M059J (cell line): ENCODE results near the gene TMEM59. TPM values are rescaled to one million over a fixed set of nuclear protein-coding genes. Genes with fewer than 3 reads are reported as not detected.
"Not testable (repeated sequence)": the region's sequence is repeated elsewhere in the genome, so short reads cannot be mapped to it uniquely, and the experiment has no call there.

ENCODE experiments used
- DNase-seq: peaks from one replicate; pipeline ENCODE4 v3.0.0-alpha.2; 2012; ENCODE audit warnings: low read depth
- total RNA-seq: library from RNA; depleted of rRNA; stranded (reverse); fragments of >200 nt; shearing (Covaris generic); gene quantifications from 2 replicates; pipeline ENCODE4 v1.2.3, GENCODE V29; 2014; rRNA removed

The TMEM59 gene
- total RNA-seq, result 540 and 619 TPM in 2 replicates

GRCh38 chr1:54052934-54053744 lies at the start of gene TMEM59, which contains the start of gene TCEANC2:
TMEM59 (minus strand) TSS chr1:54053204; CDS start chr1:54053188, 16 bp downstream.
TCEANC2 (plus strand) TSS chr1:54053608; CDS start chr1:54054423, 815 bp downstream.
- DNase-seq, result peak; percentile 100

GRCh38 chr1:54100500-54100899 lies 47.5 kb upstream of the TMEM59 start:
- DNase-seq, result no peak

GRCh38 chr1:54099061-54099610 lies 46.1 kb upstream of the TMEM59 start:
- DNase-seq, result no peak

- DNase-seq, result no peak
Measured at GRCh38 chr1:54096877-54097240, 43.9 kb upstream of the TMEM59 start.

GRCh38 chr1:54096227-54096876 lies 43.3 kb upstream of the TMEM59 start:
- no peak for DNase-seq

GRCh38 chr1:54095546-54096226 lies 42.7 kb upstream of the TMEM59 start:
- no peak for DNase-seq

GRCh38 chr1:54094730-54095105 lies 41.7 kb upstream of the TMEM59 start:
- DNase-seq, result not testable (repeated sequence)

GRCh38 chr1:54094001-54094729 lies 41.2 kb upstream of the TMEM59 start:
- DNase-seq, result no peak

- DNase-seq, result no peak
Measured at GRCh38 chr1:54091666-54092065, 38.7 kb upstream of the TMEM59 start.

- no peak for DNase-seq
Measured at GRCh38 chr1:54088385-54088784, 35.4 kb upstream of the TMEM59 start.

- DNase-seq, result no peak
Measured at GRCh38 chr1:54086754-54087153, 33.8 kb upstream of the TMEM59 start.

GRCh38 chr1:54084794-54085193 lies 31.8 kb upstream of the TMEM59 start:
- no peak for DNase-seq

GRCh38 chr1:54081306-54082270 lies 28.6 kb upstream of the TMEM59 start:
- peak; percentile 49 for DNase-seq

GRCh38 chr1:54080598-54081049 lies 27.6 kb upstream of the TMEM59 start:
- no peak for DNase-seq

GRCh38 chr1:54077359-54077758 lies 24.4 kb upstream of the TMEM59 start:
- DNase-seq, result no peak

- peak; percentile 48 for DNase-seq
Measured at GRCh38 chr1:54070171-54070837, 17.3 kb upstream of the TMEM59 start.

- DNase-seq, result no peak
Measured at GRCh38 chr1:54069791-54070170, 16.8 kb upstream of the TMEM59 start.

- no peak for DNase-seq
Measured at GRCh38 chr1:54064299-54064698, 11.3 kb upstream of the TMEM59 start.

- DNase-seq, result peak; percentile 4
Measured at GRCh38 chr1:54054438-54054749, 1.4 kb upstream of the TMEM59 start.
